MM.1S (cell line): ENCODE results near the gene FA2H.

ENCODE experiments used
- DNase-seq: peaks from one replicate; pipeline ENCODE4 v3.0.0-alpha.2; 2015
- H2AFZ ChIP-seq: fragments of 300-600 bp; sonication (generic); 2 replicates; pipeline ENCODE4 v1.6.0; 2016; ENCODE audit warnings: antibody characterized with exemption, low read length
- H3F3A ChIP-seq: fragments of 300-600 bp; sonication (generic); 2 replicates; pipeline ENCODE4 v1.6.1; 2016; ENCODE audit warnings: mild to moderate bottlenecking, antibody characterized with exemption, low read length, moderate library complexity, mixed read lengths; ENCODE audit not compliant: insufficient read depth
- H3K27ac ChIP-seq: fragments of 300-600 bp; sonication (generic); 2 replicates; pipeline ENCODE4 v1.5.1; 2016; ENCODE audit warnings: mild to moderate bottlenecking, low read length
- H3K27me3 ChIP-seq: fragments of 300-600 bp; sonication (generic); replicated peaks from 2 replicates; pipeline ENCODE4 v1.6.0; 2016; ENCODE audit warnings: low read length; ENCODE audit not compliant: insufficient read depth
- H3K36me3 ChIP-seq: fragments of 300-600 bp; sonication (generic); replicated peaks from 2 replicates; pipeline ENCODE4 v1.6.1; 2016; ENCODE audit warnings: mild to moderate bottlenecking, low read length, mixed read lengths; ENCODE audit not compliant: insufficient read depth
- H3K4me1 ChIP-seq: fragments of 300-600 bp; sonication (generic); 2 replicates; pipeline ENCODE4 v1.6.1; 2016; ENCODE audit warnings: low read length, mixed read lengths
- H3K4me2 ChIP-seq: fragments of 300-600 bp; sonication (generic); 2 replicates; pipeline ENCODE4 v1.6.0; 2016; ENCODE audit warnings: low read depth, low read length
- H3K4me3 ChIP-seq: fragments of 300-600 bp; sonication (generic); 2 replicates; pipeline ENCODE4 v1.5.1; 2016; ENCODE audit warnings: low read length, mixed read lengths
- H3K79me2 ChIP-seq: fragments of 300-600 bp; sonication (generic); 2 replicates; pipeline ENCODE4 v1.6.1; 2016; ENCODE audit warnings: mixed run types, low read length, mixed read lengths
- H3K9ac ChIP-seq: fragments of 300-600 bp; sonication (generic); 2 replicates; pipeline ENCODE4 v1.6.1; 2016; ENCODE audit warnings: low read length, mixed read lengths
- H3K9me2 ChIP-seq: fragments of 300-600 bp; sonication (generic); replicated peaks from 2 replicates; pipeline ENCODE4 v1.6.1; 2016; ENCODE audit warnings: mild to moderate bottlenecking, low read length, mixed read lengths; ENCODE audit not compliant: insufficient read depth
- H3K9me3 ChIP-seq: fragments of 300-600 bp; sonication (generic); replicated peaks from 2 replicates; pipeline ENCODE4 v1.6.1; 2016; ENCODE audit warnings: mild to moderate bottlenecking, low read length, mixed read lengths; ENCODE audit not compliant: insufficient read depth
- H4K20me1 ChIP-seq: fragments of 300-600 bp; sonication (generic); 2 replicates; pipeline ENCODE4 v1.6.1; 2016; ENCODE audit warnings: mild to moderate bottlenecking, low read length, moderate library complexity, mixed read lengths; ENCODE audit not compliant: insufficient read depth
- EZH2 ChIP-seq: fragments of 300-600 bp; sonication (generic); optimal IDR thresholded peaks from 2 replicates; pipeline ENCODE3; 2017; ENCODE audit warnings: low read depth, mild to moderate bottlenecking, antibody characterized with exemption, low read length, mixed read lengths
- EZH2phosphoT487 ChIP-seq: fragments of 300-600 bp; sonication (generic); IDR thresholded peaks from 2 replicates; pipeline ENCODE4 v1.6.1; 2018; ENCODE audit warnings: antibody characterized with exemption, low read length
- TF ChIP-seq, protein P1 (sequence below): fragments of 300-600 bp; sonication (generic); IDR thresholded peaks from 2 replicates; pipeline ENCODE4 v1.5.1; 2016; ENCODE audit warnings: antibody characterized with exemption, low read length, mixed read lengths

FA2H gene

DNA sequence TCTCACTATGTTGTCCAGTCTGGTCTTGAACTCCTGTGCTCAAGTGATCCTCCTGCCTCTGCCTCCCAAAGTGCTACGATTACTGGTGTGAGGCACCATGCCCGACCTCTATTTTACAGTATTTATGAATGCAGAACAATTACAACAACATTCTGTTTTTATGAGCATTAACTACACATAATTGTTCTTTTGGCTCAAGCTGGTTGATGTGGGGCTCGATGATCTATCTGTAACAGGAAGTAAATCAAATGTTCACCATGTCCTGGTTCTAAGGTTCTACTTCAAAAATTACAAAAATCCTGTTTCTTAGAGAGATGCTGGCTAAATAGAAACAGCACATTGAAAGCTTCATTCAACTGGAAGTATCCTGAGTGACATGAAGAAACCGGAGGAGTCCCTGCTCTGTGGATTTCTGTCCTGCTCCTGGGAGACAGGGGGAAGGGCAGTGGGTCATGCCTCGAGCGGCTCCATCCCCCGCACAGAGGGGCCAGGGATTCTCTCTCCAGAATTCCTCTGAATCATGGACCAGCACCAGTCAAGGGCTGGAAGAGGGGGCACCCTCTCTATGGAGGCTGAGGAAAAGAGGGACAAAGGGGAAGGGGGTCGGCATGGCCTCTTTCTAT lies 31.5 kb downstream of the FA2H start:
- H3K9ac ChIP-seq: no peak overlapping the region
- H3K27ac ChIP-seq: no peak overlapping the region
- H3F3A ChIP-seq: no peaks in the 10 kb centered on the region

DNA sequence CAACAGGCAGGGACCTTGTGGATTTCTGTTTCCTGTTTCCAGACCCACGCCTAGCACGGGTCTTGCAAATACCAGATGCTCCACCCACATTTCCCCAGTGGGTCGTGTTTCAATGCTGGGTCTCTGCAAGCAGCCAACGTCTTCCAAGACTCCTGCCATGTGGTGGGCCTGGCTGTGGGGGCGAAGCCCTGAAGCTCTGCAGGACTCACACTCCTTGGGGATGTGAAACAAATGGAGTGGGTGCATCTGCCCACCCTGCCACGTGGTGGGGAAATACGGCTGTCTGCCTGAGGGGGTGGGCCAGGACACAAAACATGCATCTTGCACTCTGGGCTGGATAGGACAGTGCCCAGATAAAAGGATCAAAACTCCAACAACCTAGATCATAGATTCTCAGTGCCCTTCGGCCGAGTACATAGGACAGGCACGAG lies 32.6 kb downstream of the FA2H start:
- H3K79me2 ChIP-seq: no peaks in the 10 kb centered on the region
- no peaks in the 10 kb centered on the region for H3K36me3 ChIP-seq
- H3K9me3 ChIP-seq: no peaks in the 10 kb centered on the region
- TF ChIP-seq, protein P1, sequence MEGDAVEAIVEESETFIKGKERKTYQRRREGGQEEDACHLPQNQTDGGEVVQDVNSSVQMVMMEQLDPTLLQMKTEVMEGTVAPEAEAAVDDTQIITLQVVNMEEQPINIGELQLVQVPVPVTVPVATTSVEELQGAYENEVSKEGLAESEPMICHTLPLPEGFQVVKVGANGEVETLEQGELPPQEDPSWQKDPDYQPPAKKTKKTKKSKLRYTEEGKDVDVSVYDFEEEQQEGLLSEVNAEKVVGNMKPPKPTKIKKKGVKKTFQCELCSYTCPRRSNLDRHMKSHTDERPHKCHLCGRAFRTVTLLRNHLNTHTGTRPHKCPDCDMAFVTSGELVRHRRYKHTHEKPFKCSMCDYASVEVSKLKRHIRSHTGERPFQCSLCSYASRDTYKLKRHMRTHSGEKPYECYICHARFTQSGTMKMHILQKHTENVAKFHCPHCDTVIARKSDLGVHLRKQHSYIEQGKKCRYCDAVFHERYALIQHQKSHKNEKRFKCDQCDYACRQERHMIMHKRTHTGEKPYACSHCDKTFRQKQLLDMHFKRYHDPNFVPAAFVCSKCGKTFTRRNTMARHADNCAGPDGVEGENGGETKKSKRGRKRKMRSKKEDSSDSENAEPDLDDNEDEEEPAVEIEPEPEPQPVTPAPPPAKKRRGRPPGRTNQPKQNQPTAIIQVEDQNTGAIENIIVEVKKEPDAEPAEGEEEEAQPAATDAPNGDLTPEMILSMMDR: no peak
- TF ChIP-seq EZH2phosphoT487 (no peak), EZH2 (no peak)
- no peaks in the 10 kb centered on the region for H4K20me1 ChIP-seq
- no peak overlapping the region for H3K27ac ChIP-seq
- no peaks in the 10 kb centered on the region for H3F3A ChIP-seq
- no peaks in the 10 kb centered on the region for H3K9me2 ChIP-seq
- no peak overlapping the region for H3K4me2 ChIP-seq
- H3K9ac ChIP-seq: no peak overlapping the region
- DNase-seq: no peak
- no peaks in the 10 kb centered on the region for H3K4me1 ChIP-seq
- no peak overlapping the region for H2AFZ ChIP-seq
- H3K4me3 ChIP-seq: no peak overlapping the region
- no peaks in the 10 kb centered on the region for H3K27me3 ChIP-seq

More for the DNA sequence above, 31.5 kb downstream of the FA2H start:
- Histone ChIP-seq H3K4me1 (no peaks in the 10 kb centered on the region), H4K20me1 (no peaks in the 10 kb centered on the region), H3K79me2 (no peaks in the 10 kb centered on the region), H2AFZ (no peak overlapping the region), H3K4me3 (no peak overlapping the region), H3K36me3 (no peaks in the 10 kb centered on the region), H3K27me3 (no peaks in the 10 kb centered on the region), H3K9me2 (no peaks in the 10 kb centered on the region), H3K9me3 (no peaks in the 10 kb centered on the region), H3K4me2 (no peak overlapping the region)
- no peak for DNase-seq
- TF ChIP-seq, protein P1: no peak
- TF ChIP-seq EZH2phosphoT487 (no peak), EZH2 (no peak)

DNA sequence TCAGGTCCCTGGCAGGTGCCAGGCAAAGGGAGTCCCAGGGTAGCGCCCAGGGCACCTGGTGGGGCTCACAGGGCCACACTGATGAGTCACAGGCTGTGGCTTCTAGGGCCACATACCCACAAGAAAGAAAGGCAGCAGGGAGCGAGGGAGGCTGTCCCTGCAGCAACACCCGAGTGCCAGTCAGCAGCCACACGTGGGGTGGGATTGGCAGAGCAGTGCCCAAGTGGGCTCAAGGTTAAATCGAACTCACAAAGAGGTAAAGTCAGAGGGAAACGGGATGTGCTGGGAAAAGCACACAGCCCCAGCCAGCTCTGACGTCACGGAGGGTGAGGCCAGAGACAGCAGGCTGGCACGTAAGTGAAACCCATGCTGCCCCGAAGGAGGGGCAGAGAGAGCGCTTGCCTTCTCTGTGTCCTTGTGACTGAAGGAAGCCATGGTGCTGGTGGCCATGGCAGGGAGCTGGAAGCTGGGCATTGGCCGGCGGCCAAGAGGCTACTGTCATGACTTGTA lies 33.8 kb downstream of the FA2H start:
- Histone ChIP-seq H4K20me1 (no peaks in the 10 kb centered on the region), H3K79me2 (no peaks in the 10 kb centered on the region), H3K9me2 (no peaks in the 10 kb centered on the region), H3F3A (no peaks in the 10 kb centered on the region), H3K27ac (no peak overlapping the region), H3K9ac (no peak overlapping the region), H3K27me3 (no peaks in the 10 kb centered on the region), H3K9me3 (no peaks in the 10 kb centered on the region), H3K4me1 (no peaks in the 10 kb centered on the region), H2AFZ (no peak overlapping the region), H3K4me2 (no peak overlapping the region), H3K4me3 (no peak overlapping the region), H3K36me3 (no peaks in the 10 kb centered on the region)
- no peak for DNase-seq
- TF ChIP-seq EZH2phosphoT487: no peak
- TF ChIP-seq EZH2: no peak
- TF ChIP-seq, protein P1: no peak
